Loucy (cell line): ENCODE measurements around the gene CHMP4B.

Source experiments
- H2AFZ ChIP-seq: fragments of 200-600 bp; sonication (generic); 2 replicates; pipeline ENCODE4 v1.6.0; 2016; ENCODE audit warnings: antibody characterized with exemption, mild to moderate bottlenecking, low read length, moderate library complexity
- H3F3A ChIP-seq: fragments of 200-600 bp; 2 replicates; pipeline ENCODE4 v1.6.0; 2016; ENCODE audit warnings: antibody characterized with exemption, low read depth, mild to moderate bottlenecking
- H3K27me3 ChIP-seq: fragments of 200-600 bp; sonication (generic); 2 replicates; pipeline ENCODE4 v1.6.1; 2014; ENCODE audit warnings: low read length, mild to moderate bottlenecking; ENCODE audit not compliant: insufficient read depth, poor library complexity, severe bottlenecking
- H3K36me3 ChIP-seq: fragments of 200-600 bp; sonication (generic); 2 replicates; pipeline ENCODE4 v1.6.1; 2016; ENCODE audit warnings: low read length; ENCODE audit not compliant: insufficient read depth
- H3K4me1 ChIP-seq: fragments of 200-600 bp; sonication (generic); 2 replicates; pipeline ENCODE4 v1.5.1; 2014; ENCODE audit warnings: low read length, mild to moderate bottlenecking; ENCODE audit not compliant: insufficient read depth, poor library complexity, severe bottlenecking
- H3K4me2 ChIP-seq: fragments of 200-600 bp; sonication (generic); 2 replicates; pipeline ENCODE4 v1.6.0; 2014; ENCODE audit warnings: antibody characterized with exemption, low read length, low read depth, mild to moderate bottlenecking; ENCODE audit not compliant: poor library complexity, severe bottlenecking
- H3K4me3 ChIP-seq: fragments of 200-600 bp; sonication (generic); 2 replicates; pipeline ENCODE4 v1.5.1; 2014; ENCODE audit warnings: low read length, mild to moderate bottlenecking, mixed read lengths; ENCODE audit not compliant: poor library complexity, severe bottlenecking
- H3K79me2 ChIP-seq: fragments of 200-600 bp; sonication (generic); 2 replicates; pipeline ENCODE4 v1.6.1; 2014; ENCODE audit warnings: low read length; ENCODE audit not compliant: insufficient read depth
- H3K9ac ChIP-seq: fragments of 200-600 bp; sonication (generic); 2 replicates; pipeline ENCODE4 v1.6.0; 2014; ENCODE audit warnings: mild to moderate bottlenecking, low read depth, low read length, moderate library complexity; ENCODE audit not compliant: poor library complexity, severe bottlenecking
- H3K9me2 ChIP-seq: fragments of 200-600 bp; sonication (generic); replicated peaks from 2 replicates; pipeline ENCODE4 v1.6.1; 2016; ENCODE audit warnings: low read depth, low read length, mixed read lengths
- H3K9me3 ChIP-seq: fragments of 200-600 bp; sonication (generic); 2 replicates; pipeline ENCODE4 v1.6.1; 2014; ENCODE audit warnings: mild to moderate bottlenecking, antibody characterized with exemption, low read length, low read depth; ENCODE audit not compliant: insufficient read depth
- H4K20me1 ChIP-seq: fragments of 200-600 bp; sonication (generic); 2 replicates; pipeline ENCODE4 v1.6.0; 2014; ENCODE audit warnings: antibody characterized with exemption, low read length, mild to moderate bottlenecking; ENCODE audit not compliant: insufficient read depth, poor library complexity, severe bottlenecking
- EZH2phosphoT487 ChIP-seq: fragments of 200-600 bp; IDR thresholded peaks from 2 replicates; pipeline ENCODE4 v1.6.1; 2018; ENCODE audit warnings: antibody characterized with exemption, mild to moderate bottlenecking, moderate library complexity, borderline replicate concordance
- TF ChIP-seq, protein P1 (sequence below): fragments of 200-600 bp; sonication (generic); conservative IDR thresholded peaks from 2 replicates; pipeline ENCODE4 v1.5.1; 2014; ENCODE audit warnings: mild to moderate bottlenecking, antibody characterized with exemption, low read length

CHMP4B gene

GRCh38 chr20:33773412-33774089 lies 37.6 kb upstream of the CHMP4B start:
- H3K9me3 ChIP-seq: no peaks in the 10 kb centered on the region
- no peak for TF ChIP-seq EZH2phosphoT487
- TF ChIP-seq, protein P1, sequence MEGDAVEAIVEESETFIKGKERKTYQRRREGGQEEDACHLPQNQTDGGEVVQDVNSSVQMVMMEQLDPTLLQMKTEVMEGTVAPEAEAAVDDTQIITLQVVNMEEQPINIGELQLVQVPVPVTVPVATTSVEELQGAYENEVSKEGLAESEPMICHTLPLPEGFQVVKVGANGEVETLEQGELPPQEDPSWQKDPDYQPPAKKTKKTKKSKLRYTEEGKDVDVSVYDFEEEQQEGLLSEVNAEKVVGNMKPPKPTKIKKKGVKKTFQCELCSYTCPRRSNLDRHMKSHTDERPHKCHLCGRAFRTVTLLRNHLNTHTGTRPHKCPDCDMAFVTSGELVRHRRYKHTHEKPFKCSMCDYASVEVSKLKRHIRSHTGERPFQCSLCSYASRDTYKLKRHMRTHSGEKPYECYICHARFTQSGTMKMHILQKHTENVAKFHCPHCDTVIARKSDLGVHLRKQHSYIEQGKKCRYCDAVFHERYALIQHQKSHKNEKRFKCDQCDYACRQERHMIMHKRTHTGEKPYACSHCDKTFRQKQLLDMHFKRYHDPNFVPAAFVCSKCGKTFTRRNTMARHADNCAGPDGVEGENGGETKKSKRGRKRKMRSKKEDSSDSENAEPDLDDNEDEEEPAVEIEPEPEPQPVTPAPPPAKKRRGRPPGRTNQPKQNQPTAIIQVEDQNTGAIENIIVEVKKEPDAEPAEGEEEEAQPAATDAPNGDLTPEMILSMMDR: no peak
- no peak overlapping the region for H3K4me2 ChIP-seq
- no peaks in the 10 kb centered on the region for H4K20me1 ChIP-seq
- H3K27me3 ChIP-seq: no peaks in the 10 kb centered on the region
- no peak overlapping the region for H3K4me3 ChIP-seq
- no peaks in the 10 kb centered on the region for H3K79me2 ChIP-seq
- no peaks in the 10 kb centered on the region for H3K36me3 ChIP-seq
- H3K9me2 ChIP-seq: no peaks in the 10 kb centered on the region
- no peak overlapping the region for H2AFZ ChIP-seq
- H3K4me1 ChIP-seq: no peaks in the 10 kb centered on the region
- H3K9ac ChIP-seq: no peak overlapping the region
- no peaks in the 10 kb centered on the region for H3F3A ChIP-seq

DNA sequence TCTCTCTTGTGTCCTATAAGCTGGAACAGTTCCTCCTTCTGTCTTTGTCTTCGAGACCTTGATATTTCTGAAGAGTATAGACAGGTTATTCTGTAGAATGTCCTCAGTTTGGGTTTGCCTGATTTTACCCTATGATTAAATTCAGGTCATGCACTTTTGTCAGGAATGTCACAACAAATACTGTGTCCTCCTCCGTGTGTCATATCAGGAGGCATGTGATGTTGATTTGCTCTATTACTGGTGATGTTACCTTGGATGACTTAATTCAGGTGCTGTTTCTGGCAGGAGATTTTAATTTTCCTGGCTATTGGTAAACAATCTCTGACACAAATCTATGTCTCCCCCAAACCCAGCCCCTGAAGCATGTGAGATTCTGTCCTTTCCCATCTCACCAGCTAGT lies 33.3 kb upstream of the CHMP4B start:
- Histone ChIP-seq H3K9me2 (no peaks in the 10 kb centered on the region), H3F3A (no peaks in the 10 kb centered on the region), H4K20me1 (no peaks in the 10 kb centered on the region), H3K9ac (no peak overlapping the region), H3K9me3 (no peaks in the 10 kb centered on the region), H2AFZ (no peak overlapping the region), H3K36me3 (no peaks in the 10 kb centered on the region), H3K27me3 (no peaks in the 10 kb centered on the region), H3K4me1 (no peaks in the 10 kb centered on the region), H3K4me3 (no peak overlapping the region), H3K79me2 (no peaks in the 10 kb centered on the region), H3K4me2 (no peak overlapping the region)
- TF ChIP-seq, protein P1: no peak
- no peak for TF ChIP-seq EZH2phosphoT487

GRCh38 chr20:33781133-33781532 lies 30.0 kb upstream of the CHMP4B start:
- Histone ChIP-seq H3K79me2 (no peaks in the 10 kb centered on the region), H3K4me1 (no peaks in the 10 kb centered on the region), H2AFZ (no peak overlapping the region), H3K36me3 (no peaks in the 10 kb centered on the region), H3K4me3 (no peak overlapping the region), H4K20me1 (no peaks in the 10 kb centered on the region), H3K4me2 (no peak overlapping the region), H3K9ac (no peak overlapping the region), H3K9me2 (no peaks in the 10 kb centered on the region), H3K27me3 (no peaks in the 10 kb centered on the region), H3K9me3 (no peaks in the 10 kb centered on the region), H3F3A (no peaks in the 10 kb centered on the region)
- TF ChIP-seq EZH2phosphoT487: no peak
- TF ChIP-seq, protein P1: no peak
